ENCODE measurements around the gene VIPAS39.

VIPAS39 gene

GRCh38 chr14:77400216-77400615, 57.2 kb downstream of the VIPAS39 start:
- no peak for DNase-seq

DNA sequence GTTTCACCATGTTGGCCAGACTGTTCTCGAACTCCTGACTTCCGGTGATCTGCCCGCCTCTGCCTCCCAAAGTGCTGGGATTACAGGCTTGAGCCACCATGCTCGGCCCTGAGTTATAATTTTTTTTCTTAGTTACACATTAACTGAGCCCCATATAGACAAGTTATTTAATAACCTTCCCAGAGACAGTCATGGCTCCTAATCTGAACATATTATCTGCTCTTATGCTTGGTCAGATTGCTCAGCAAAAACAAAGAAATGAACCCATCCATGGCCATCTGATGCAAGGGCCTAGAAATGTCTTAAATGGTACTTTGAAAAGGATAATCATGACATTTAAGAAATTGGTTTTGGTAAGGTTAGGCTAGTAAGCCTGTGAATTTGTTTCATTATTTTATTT, 67.2 kb downstream of the VIPAS39 start:
- DNase-seq, result no peak

DNA sequence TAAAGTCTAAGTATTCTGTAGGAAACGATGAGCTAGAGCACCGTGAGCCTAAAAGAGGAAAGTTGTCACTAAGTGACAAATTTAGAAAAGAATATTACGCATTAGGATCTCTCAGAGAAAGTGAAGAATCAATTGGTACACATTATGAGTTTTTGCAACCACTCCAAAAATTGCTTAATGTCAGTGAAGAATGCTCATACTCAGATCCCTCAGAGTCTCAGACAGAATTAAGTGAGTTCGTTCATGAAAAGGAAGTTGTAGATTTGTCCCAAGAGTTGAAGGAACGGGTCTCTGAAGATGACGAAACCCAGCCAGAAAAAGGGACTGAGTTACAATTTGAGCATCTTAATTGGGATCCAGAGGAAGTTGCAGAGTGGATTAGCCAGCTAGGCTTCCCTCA, 78.7 kb downstream of the VIPAS39 start:
- DNase-seq, result no peak

DNA sequence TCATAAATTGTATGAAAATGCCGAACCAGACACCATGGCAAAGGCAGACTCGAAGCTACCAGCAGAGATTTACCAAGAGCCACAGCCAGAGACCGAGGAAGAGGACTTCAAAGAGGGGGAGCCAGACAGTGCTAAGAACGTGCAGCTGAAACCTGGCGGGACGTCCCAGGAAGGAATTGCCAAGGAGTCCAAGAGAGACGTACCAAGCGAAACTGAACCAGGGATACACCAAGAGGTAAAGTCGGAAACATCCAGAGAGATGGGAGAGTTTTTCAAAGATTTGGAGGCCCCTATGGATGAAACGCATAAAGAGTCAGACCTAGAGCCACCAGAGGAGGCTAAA, 79.9 kb downstream of the VIPAS39 start:
- no peak for DNase-seq

DNA sequence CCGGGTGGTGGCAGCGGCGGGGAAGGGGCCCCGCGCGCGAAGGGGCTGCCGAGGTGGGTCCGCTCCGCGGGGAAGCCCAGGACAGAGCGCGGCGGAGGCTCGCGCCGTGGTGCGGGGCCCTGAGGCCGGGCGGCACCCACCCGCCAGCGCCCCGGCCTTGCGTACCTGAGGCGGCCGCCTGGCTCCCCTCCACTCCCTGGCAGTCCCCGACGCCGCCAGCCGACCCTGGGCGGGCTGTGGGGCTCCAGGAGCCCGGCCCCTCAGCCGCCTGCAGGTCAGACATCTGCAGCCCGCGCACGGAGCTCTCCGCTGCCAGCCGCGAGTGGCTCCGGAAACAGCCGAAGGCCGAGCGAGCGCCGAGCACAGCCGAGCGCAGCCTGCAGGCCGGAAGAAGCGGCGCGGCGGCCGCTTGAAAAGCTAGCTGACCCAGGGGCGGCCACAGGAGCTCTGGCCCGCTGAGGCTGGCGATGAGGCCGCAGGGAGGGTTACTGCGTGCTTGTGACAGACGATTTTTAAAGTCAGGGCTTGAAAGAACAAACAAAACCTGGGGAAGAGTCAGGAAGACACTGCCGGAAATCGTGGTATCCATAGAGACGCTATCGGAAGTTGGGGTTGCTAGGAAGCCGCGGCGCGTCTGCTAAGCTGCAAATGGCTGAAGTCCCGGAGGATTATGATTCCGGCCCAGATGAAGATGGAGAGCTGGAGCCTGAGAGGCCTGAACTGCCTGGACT, 80.5 kb downstream of the VIPAS39 start, which contains the start of the genes SAMD15 and TMED8:
SAMD15 (plus strand) TSS at position 609 of the 731 bp plus-strand sequence; CDS start at position 649, 40 bp downstream.
TMED8 (minus strand) TSS at position 324 of the 731 bp plus-strand sequence; CDS start at position 283, 41 bp downstream.
- DNase-seq, result peak; percentile 89

All from NCI-H82 (cell line).